Central memory CD8-positive, alpha-beta T cell (primary cell): Measurements from ENCODE around the gene TUT7.

Experiments used
- ATAC-seq: fragments of 150-1000 bp; cut with Tn5 transposase; replicated peaks from 2 replicates; pipeline ENCODE4 v1.10.0; 2022; ENCODE audit warnings: mild to moderate bottlenecking, moderate FRiP score, moderate number of reproducible peaks; ENCODE audit not compliant: poor library complexity, severe bottlenecking; ENCODE audit errors: extremely low read depth
- DNase-seq, 2 donors: peaks; one replicate each; pipeline ENCODE4 v3.0.0; 2021; ENCODE audit warnings: low spot score in 2 of 2
- H3K27ac Mint-ChIP-seq: one replicate; pipeline ENCODE4 v1.8.0; 2022; ENCODE audit warnings: low read depth, mild to moderate bottlenecking, moderate library complexity, mixed read lengths
- H3K27me3 Mint-ChIP-seq: one replicate; pipeline ENCODE4 v1.8.0; 2022; ENCODE audit warnings: mixed read lengths
- H3K36me3 Mint-ChIP-seq: one replicate; pipeline ENCODE4 v1.8.0; 2022; ENCODE audit warnings: mild to moderate bottlenecking, moderate library complexity, mixed read lengths; ENCODE audit not compliant: insufficient read depth
- H3K4me1 Mint-ChIP-seq: one replicate; pipeline ENCODE4 v1.8.0; 2022; ENCODE audit warnings: mixed read lengths
- H3K4me3 Mint-ChIP-seq: one replicate; pipeline ENCODE4 v1.8.0; 2022; ENCODE audit warnings: mild to moderate bottlenecking, moderate library complexity, mixed read lengths
- H3K9me3 Mint-ChIP-seq: one replicate; pipeline ENCODE4 v1.8.0; 2022; ENCODE audit warnings: mixed read lengths

Gene TUT7

DNA sequence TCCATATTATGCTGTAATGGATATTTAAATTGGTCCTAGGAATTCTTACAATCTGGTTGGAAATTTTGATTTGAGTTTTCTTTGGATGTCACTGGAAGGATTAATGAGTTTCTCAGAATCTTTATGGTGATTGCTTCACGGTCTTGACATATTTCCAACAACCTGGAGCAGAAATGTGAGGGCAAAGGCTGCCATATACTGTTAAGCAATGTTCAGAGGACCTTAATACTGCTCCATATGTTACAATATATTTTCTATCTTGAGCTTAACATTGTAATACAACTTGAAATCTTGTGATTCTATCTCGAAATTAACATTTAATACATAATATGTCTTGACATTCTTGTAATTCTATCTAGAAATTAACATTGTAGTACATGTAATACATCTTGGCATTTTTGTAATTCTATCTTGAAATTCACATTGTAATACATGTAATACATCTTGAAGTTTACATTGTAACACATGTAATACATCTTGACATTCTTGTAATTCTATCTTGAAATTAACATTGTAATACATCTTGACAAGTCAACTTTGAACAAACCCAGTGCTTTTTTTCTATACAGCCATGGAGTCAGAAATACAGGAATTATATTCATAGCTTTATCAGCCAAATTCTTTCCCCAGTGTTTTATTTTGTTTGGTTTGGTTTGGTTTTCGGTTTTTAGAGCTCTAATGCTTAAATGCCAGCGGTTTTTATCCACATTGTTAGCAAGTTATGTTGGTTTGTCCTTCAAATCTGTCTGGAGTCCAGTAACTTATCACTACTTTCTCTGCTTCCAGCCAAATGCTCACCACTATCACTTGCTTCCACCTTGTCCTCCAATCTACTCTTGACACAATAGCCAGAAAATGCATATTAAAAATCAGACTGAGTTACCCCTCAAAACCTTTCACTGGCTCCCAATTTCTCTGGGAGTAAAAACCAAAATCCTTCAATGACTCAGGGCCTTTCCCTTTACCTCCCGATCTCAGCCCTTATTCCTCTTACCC lies 3.0 kb upstream of the TUT7 start:
- no peaks in the 10 kb centered on the region for H3K9me3 Mint-ChIP-seq
- peaks cover 13% of the 10 kb centered on the region for H3K36me3 Mint-ChIP-seq
- no peak overlapping the region for H3K27ac Mint-ChIP-seq
- no peak overlapping the region for H3K4me3 Mint-ChIP-seq
- H3K27me3 Mint-ChIP-seq = peaks cover 20% of the 10 kb centered on the region
- H3K4me1 Mint-ChIP-seq = peaks cover 27% of the 10 kb centered on the region
- DNase-seq (no peak), ATAC-seq (no peak)

- DNase-seq (no peak), ATAC-seq (no peak)
- no peaks in the 10 kb centered on the region for H3K9me3 Mint-ChIP-seq
- peak overlapping the region; percentile 93 for H3K4me3 Mint-ChIP-seq
- H3K27ac Mint-ChIP-seq = no peak overlapping the region
- H3K4me1 Mint-ChIP-seq = peaks cover 37% of the 10 kb centered on the region
- peaks cover 7% of the 10 kb centered on the region for H3K27me3 Mint-ChIP-seq
- peaks cover 15% of the 10 kb centered on the region for H3K36me3 Mint-ChIP-seq
Measured at GRCh38 chr9:86355814-86356213, 1.6 kb upstream of the TUT7 start.

DNA sequence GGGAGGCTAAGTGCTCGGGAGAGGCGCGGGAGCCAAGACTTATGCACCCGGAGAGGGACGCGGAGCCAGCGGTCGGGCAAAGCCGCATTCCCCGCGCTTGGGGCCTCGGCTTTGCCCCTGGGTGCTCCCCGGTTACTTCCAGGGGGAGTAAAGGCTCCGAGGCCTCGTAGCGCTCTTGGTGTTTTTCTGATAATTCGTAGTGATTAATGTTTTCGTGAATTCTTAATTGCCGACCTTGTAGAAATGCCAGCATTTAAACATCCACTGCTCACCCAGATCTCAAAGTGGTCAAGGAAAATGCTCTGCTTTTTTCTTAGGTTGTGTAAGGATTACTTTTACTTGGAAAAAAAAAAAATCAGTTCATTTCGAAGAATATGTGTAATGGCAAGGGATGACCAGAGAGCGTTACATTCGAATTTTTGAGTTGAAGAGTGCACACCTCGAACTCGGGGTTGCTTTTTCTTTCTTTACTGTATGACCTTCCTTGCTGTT lies 654 bp upstream of the TUT7 start:
- H3K4me1 Mint-ChIP-seq = peaks cover 37% of the 10 kb centered on the region
- H3K36me3 Mint-ChIP-seq = peaks cover 15% of the 10 kb centered on the region
- no peaks in the 10 kb centered on the region for H3K27me3 Mint-ChIP-seq
- no peak for DNase-seq
- peak; percentile 1 for ATAC-seq
- no peaks in the 10 kb centered on the region for H3K9me3 Mint-ChIP-seq
- H3K4me3 Mint-ChIP-seq = peak overlapping the region; percentile 93
- H3K27ac Mint-ChIP-seq = peak overlapping the region; percentile 93

DNA sequence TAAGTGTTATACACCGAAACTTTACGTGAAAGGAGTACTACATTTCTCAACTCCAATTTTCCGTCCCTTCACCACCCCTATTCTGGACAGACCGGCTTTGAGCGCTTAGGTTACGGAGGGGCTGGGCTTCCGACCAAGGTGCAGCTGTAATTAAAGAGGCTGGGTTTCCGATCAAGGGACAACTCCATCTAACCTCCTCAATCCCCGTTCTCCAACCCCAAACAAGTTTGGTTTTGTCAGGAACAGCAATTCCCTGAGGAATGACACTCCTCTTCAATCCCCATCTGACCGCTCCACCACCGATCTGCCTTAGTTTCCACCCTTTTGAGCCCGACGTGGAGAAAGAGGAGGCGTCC lies 577 bp downstream of the TUT7 start:
- Mint-ChIP-seq H3K4me3 (peak overlapping the region; percentile 93), H3K27ac (peak overlapping the region; percentile 93), H3K36me3 (peaks cover 15% of the 10 kb centered on the region), H3K4me1 (peaks cover 41% of the 10 kb centered on the region), H3K9me3 (no peaks in the 10 kb centered on the region), H3K27me3 (no peaks in the 10 kb centered on the region)
- ATAC-seq (peak; percentile 13), DNase-seq (no peak)

- no peaks in the 10 kb centered on the region for H3K9me3 Mint-ChIP-seq
- peak overlapping the region; percentile 93 for H3K27ac Mint-ChIP-seq
- H3K4me1 Mint-ChIP-seq = peaks cover 52% of the 10 kb centered on the region
- H3K4me3 Mint-ChIP-seq = peak overlapping the region; percentile 93
- peak; percentile 13 for ATAC-seq
- peaks cover 17% of the 10 kb centered on the region for H3K36me3 Mint-ChIP-seq
- DNase-seq = no peak
- H3K27me3 Mint-ChIP-seq = no peaks in the 10 kb centered on the region
Measured at GRCh38 chr9:86352440-86353077, 1.7 kb downstream of the TUT7 start.

GRCh38 chr9:86351880-86352279 lies 2.3 kb downstream of the TUT7 start:
- H3K4me3 Mint-ChIP-seq = peak overlapping the region; percentile 93
- peaks cover 58% of the 10 kb centered on the region for H3K4me1 Mint-ChIP-seq
- peak overlapping the region; percentile 81 for H3K27ac Mint-ChIP-seq

GRCh38 chr9:86350006-86350760 lies 4.0 kb downstream of the TUT7 start:
- Mint-ChIP-seq H3K4me3 (peak overlapping the region; percentile 93), H3K27ac (no peak overlapping the region), H3K9me3 (no peaks in the 10 kb centered on the region), H3K4me1 (peaks cover 67% of the 10 kb centered on the region), H3K36me3 (peaks cover 20% of the 10 kb centered on the region), H3K27me3 (no peaks in the 10 kb centered on the region)
- ATAC-seq (no peak), DNase-seq (no peak)

More at GRCh38 chr9:86351880-86352279, 2.3 kb downstream of the TUT7 start:
- H3K27me3 Mint-ChIP-seq = no peaks in the 10 kb centered on the region
- ATAC-seq (no peak), DNase-seq (no peak)
- peaks cover 17% of the 10 kb centered on the region for H3K36me3 Mint-ChIP-seq
- H3K9me3 Mint-ChIP-seq = no peaks in the 10 kb centered on the region

DNA sequence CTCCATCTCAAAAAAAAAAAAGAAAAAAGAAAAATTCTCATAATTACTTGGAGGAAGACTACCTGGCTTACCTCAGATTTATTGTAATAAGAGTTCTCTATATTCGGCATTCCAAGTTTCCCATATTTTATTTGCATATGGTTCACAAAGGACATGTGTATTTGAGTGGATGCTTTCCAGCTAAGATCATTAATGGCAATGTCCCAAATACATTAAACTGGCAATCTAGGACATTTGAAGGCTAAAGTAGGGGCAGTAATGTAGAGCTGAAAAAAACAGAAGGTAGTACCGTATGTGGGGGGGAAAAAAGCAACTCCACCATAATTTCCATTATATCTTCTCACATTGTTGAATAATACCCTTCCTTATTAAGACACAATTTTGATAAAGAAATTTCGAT lies 4.9 kb downstream of the TUT7 start:
- H3K27ac Mint-ChIP-seq = no peak overlapping the region
- H3K4me3 Mint-ChIP-seq = no peak overlapping the region
- no peaks in the 10 kb centered on the region for H3K9me3 Mint-ChIP-seq
- no peak for ATAC-seq
- H3K36me3 Mint-ChIP-seq = peaks cover 24% of the 10 kb centered on the region
- peaks cover 61% of the 10 kb centered on the region for H3K4me1 Mint-ChIP-seq
- no peak for DNase-seq
- H3K27me3 Mint-ChIP-seq = no peaks in the 10 kb centered on the region

- DNase-seq (no peak), ATAC-seq (no peak)
- H3K36me3 Mint-ChIP-seq = peaks cover 24% of the 10 kb centered on the region
- H3K4me1 Mint-ChIP-seq = peaks cover 52% of the 10 kb centered on the region
- H3K27ac Mint-ChIP-seq = peak overlapping the region; percentile 22
- peak overlapping the region; percentile 49 for H3K4me3 Mint-ChIP-seq
- H3K9me3 Mint-ChIP-seq = no peaks in the 10 kb centered on the region
- no peaks in the 10 kb centered on the region for H3K27me3 Mint-ChIP-seq
Measured at GRCh38 chr9:86347991-86348390, 6.2 kb downstream of the TUT7 start.

- Mint-ChIP-seq H3K27ac (no peak overlapping the region), H3K36me3 (peaks cover 33% of the 10 kb centered on the region)
Measured at GRCh38 chr9:86344818-86345217, 9.4 kb downstream of the TUT7 start.

GRCh38 chr9:86342269-86342668 lies 11.9 kb downstream of the TUT7 start:
- Mint-ChIP-seq H3K4me3 (no peak overlapping the region), H3K36me3 (peaks cover 40% of the 10 kb centered on the region), H3K27ac (no peak overlapping the region), H3K27me3 (no peaks in the 10 kb centered on the region), H3K9me3 (no peaks in the 10 kb centered on the region), H3K4me1 (peaks cover 39% of the 10 kb centered on the region)
- DNase-seq (no peak), ATAC-seq (no peak)

More at GRCh38 chr9:86344818-86345217, 9.4 kb downstream of the TUT7 start:
- no peak for DNase-seq
- no peak for ATAC-seq
- Mint-ChIP-seq H3K4me3 (no peak overlapping the region), H3K9me3 (no peaks in the 10 kb centered on the region), H3K4me1 (peaks cover 43% of the 10 kb centered on the region), H3K27me3 (no peaks in the 10 kb centered on the region)

GRCh38 chr9:86341007-86341491 lies 13.2 kb downstream of the TUT7 start:
- Mint-ChIP-seq H3K27ac (peak overlapping the region; percentile 61), H3K4me1 (peaks cover 33% of the 10 kb centered on the region), H3K9me3 (no peaks in the 10 kb centered on the region), H3K4me3 (no peak overlapping the region), H3K27me3 (no peaks in the 10 kb centered on the region), H3K36me3 (peaks cover 48% of the 10 kb centered on the region)
- DNase-seq (no peak), ATAC-seq (no peak)
